HepG2 (cell line): ENCODE measurements around the gene TSPYL4. TPM values are rescaled to one million over a fixed set of nuclear protein-coding genes. Genes with fewer than 3 reads are reported as not detected.

Experiments used
- MIER3 ChIP-seq: IDR thresholded peaks from 2 replicates; pipeline ENCODE4 v1.6.1; 2016; ENCODE audit warnings: missing compliant biosample characterization, borderline replicate concordance
- SSRP1 ChIP-seq: IDR thresholded peaks from 2 replicates; pipeline ENCODE4 v1.6.1; 2016; ENCODE audit warnings: control low read depth
- TCF12 ChIP-seq, 2 experiments: fragments of 450-650 bp in 1 of 2; sonication (generic) in 1 of 2; formaldehyde crosslinking in 1 of 2; IDR thresholded peaks; 2 replicates each; pipeline versions ENCODE4 v1.6.1 to v1.8.0; 2017 to 2022; ENCODE audit warnings: antibody characterized with exemption in 1 of 2, mild to moderate bottlenecking in 1 of 2, missing genetic modification reagents in 1 of 2, moderate library complexity in 1 of 2
- ZNF225 ChIP-seq: sonication (generic); formaldehyde crosslinking; IDR thresholded peaks from 2 replicates; pipeline ENCODE4 v1.4.0; 2020; ENCODE audit warnings: mild to moderate bottlenecking, missing genetic modification reagents
- ZNF75D ChIP-seq: sonication (generic); formaldehyde crosslinking; IDR thresholded peaks from 2 replicates; pipeline ENCODE4 v1.8.1; 2023; ENCODE audit warnings: missing genetic modification reagents, mild to moderate bottlenecking, borderline replicate concordance
- ZNF883 ChIP-seq: sonication (generic); formaldehyde crosslinking; IDR thresholded peaks from 2 replicates; pipeline ENCODE4 v1.5.1; 2020; ENCODE audit warnings: mild to moderate bottlenecking, missing genetic modification reagents; ENCODE audit errors: not compliant biosample characterization
- ZSCAN31 ChIP-seq: sonication (generic); formaldehyde crosslinking; IDR thresholded peaks from 2 replicates; pipeline ENCODE4 v1.5.0; 2020; ENCODE audit warnings: low read depth, mild to moderate bottlenecking, missing genetic modification reagents
- polyA plus RNA-seq, 8 experiments: library from polyadenylated mRNA; depleted of rRNA in 3 of 8; stranded (reverse) in 7 of 8; unstranded in 1 of 8; fragments of >200 nt; fragmentation: Illumina TruSeq in 4 of 8; extraction: Trizol in 4 of 8; gene quantifications; 2 replicates each; pipeline versions ENCODE4 v1.2.1 to v1.2.3, GENCODE V29; 2011 to 2016; ENCODE audit warnings: low read depth in 4 of 8, missing spikeins in 1 of 8, mixed read lengths in 1 of 8; ENCODE audit not compliant: insufficient read depth in 1 of 8
- total RNA-seq, 5 experiments: library from RNA; depleted of rRNA; stranded (reverse); fragments of >200 nt; fragmentation: Illumina TruSeq; extraction: Trizol; gene quantifications; 2 replicates each; pipeline ENCODE4 v1.2.3, GENCODE V29; 2016; ENCODE audit warnings: low read depth in 1 of 5
- TF ChIP-seq, protein P1 (sequence below): sonication (generic); formaldehyde crosslinking; IDR thresholded peaks from 2 replicates; pipeline ENCODE4 v1.4.0; 2020; ENCODE audit warnings: missing genetic modification reagents
- TF ChIP-seq, protein P2 (sequence below): sonication (generic); formaldehyde crosslinking; IDR thresholded peaks from 2 replicates; pipeline ENCODE4 v1.4.0; 2020; ENCODE audit warnings: missing genetic modification reagents

Gene TSPYL4
- total and polyA plus RNA-seq, 2 of the 13 experiments (the other 11 are each of a cell fraction or from before 2014, with no cell fraction given) = 18.0 to 19.7 TPM

DNA sequence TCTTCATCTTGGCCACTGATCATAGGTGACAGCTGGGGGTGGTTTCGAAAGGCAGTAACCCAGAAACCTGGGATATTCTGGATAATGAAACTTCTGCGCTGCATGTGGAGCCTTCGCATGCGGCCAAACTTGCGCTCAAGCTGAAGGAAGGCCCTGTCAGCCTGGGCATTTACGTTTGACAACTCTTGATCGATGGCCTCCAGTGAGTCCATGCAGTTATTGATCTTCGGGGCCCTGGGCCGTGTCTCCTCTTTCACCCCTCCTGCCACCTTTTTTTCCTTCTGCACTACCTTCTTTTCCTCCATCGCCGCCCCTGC is 729 bp downstream of the TSPYL4 start (continued):
- TF ChIP-seq, protein P1, sequence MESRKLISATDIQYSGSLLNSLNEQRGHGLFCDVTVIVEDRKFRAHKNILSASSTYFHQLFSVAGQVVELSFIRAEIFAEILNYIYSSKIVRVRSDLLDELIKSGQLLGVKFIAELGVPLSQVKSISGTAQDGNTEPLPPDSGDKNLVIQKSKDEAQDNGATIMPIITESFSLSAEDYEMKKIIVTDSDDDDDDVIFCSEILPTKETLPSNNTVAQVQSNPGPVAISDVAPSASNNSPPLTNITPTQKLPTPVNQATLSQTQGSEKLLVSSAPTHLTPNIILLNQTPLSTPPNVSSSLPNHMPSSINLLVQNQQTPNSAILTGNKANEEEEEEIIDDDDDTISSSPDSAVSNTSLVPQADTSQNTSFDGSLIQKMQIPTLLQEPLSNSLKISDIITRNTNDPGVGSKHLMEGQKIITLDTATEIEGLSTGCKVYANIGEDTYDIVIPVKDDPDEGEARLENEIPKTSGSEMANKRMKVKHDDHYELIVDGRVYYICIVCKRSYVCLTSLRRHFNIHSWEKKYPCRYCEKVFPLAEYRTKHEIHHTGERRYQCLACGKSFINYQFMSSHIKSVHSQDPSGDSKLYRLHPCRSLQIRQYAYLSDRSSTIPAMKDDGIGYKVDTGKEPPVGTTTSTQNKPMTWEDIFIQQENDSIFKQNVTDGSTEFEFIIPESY (CRISPR knock-in tag) = 0 out of 2 replicates have a peak, but pooled peaks have one; percentile 7
- TF ChIP-seq ZSCAN31 (no peak), ZNF883 (CRISPR knock-in tag) (no peak), ZNF75D (no peak), TCF12 (IDR thresholded peaks at IDR 0.05) (no peak), TCF12 (CRISPR knock-in tag; IDR thresholded peaks at IDR 0.05) (0 out of 2 replicates have a peak, but pooled peaks have one; percentile 50), SSRP1 (CRISPR knock-in tag) (no peak), ZNF225 (no peak), MIER3 (0 out of 2 replicates have a peak, but pooled peaks have one; percentile 13)
- TF ChIP-seq, protein P2, sequence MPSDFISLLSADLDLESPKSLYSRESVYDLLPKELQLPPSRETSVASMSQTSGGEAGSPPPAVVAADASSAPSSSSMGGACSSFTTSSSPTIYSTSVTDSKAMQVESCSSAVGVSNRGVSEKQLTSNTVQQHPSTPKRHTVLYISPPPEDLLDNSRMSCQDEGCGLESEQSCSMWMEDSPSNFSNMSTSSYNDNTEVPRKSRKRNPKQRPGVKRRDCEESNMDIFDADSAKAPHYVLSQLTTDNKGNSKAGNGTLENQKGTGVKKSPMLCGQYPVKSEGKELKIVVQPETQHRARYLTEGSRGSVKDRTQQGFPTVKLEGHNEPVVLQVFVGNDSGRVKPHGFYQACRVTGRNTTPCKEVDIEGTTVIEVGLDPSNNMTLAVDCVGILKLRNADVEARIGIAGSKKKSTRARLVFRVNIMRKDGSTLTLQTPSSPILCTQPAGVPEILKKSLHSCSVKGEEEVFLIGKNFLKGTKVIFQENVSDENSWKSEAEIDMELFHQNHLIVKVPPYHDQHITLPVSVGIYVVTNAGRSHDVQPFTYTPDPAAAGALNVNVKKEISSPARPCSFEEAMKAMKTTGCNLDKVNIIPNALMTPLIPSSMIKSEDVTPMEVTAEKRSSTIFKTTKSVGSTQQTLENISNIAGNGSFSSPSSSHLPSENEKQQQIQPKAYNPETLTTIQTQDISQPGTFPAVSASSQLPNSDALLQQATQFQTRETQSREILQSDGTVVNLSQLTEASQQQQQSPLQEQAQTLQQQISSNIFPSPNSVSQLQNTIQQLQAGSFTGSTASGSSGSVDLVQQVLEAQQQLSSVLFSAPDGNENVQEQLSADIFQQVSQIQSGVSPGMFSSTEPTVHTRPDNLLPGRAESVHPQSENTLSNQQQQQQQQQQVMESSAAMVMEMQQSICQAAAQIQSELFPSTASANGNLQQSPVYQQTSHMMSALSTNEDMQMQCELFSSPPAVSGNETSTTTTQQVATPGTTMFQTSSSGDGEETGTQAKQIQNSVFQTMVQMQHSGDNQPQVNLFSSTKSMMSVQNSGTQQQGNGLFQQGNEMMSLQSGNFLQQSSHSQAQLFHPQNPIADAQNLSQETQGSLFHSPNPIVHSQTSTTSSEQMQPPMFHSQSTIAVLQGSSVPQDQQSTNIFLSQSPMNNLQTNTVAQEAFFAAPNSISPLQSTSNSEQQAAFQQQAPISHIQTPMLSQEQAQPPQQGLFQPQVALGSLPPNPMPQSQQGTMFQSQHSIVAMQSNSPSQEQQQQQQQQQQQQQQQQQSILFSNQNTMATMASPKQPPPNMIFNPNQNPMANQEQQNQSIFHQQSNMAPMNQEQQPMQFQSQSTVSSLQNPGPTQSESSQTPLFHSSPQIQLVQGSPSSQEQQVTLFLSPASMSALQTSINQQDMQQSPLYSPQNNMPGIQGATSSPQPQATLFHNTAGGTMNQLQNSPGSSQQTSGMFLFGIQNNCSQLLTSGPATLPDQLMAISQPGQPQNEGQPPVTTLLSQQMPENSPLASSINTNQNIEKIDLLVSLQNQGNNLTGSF (CRISPR knock-in tag) = 0 out of 2 replicates have a peak, but pooled peaks have one; percentile 5
- TF ChIP-seq, all 625 proteins: peak for 21
